Measurements from ENCODE around the gene AGPS.
A peak's percentile ranks its signal among the peaks of the same experiment; 100 is the strongest.

The AGPS gene

DNA sequence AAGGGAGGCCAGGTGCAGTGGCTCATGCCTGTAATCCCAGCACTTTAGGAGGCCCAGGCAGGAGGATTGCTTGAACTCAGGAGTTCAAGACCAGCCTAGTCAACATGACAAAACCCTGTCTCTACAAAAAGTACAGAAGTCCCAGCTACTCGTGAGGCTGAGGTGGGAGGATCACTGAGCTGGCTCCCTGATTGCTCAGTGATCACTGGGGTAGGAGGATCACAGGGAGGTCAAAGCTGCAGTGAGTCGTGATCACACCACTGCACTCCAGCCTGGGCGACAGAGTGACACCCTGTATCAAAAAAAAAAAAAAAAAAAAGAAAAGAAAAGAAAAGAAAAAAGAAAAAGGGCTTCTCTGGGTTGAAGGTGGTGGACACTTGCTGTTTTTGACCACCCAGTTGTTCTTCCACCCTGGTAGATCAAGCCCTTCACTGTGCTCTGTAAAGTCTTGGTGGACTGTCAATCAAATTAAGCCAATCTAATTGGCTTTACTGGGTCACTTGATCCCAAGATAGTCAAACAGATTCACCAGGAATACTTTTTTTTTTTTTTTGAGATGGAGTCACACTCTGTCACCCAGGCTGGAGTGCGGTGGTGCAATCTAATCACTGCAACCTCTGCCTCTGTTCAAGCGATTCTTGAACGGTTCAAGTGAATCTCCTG is 191.6 kb downstream of the AGPS start:
- no peaks in the 10 kb centered on the region for H3K27me3 ChIP-seq (ENCODE audit: insufficient read depth, low read depth, severe bottlenecking)
- H3K36me3 ChIP-seq = no peaks in the 10 kb centered on the region
- H3K27ac ChIP-seq = no peak overlapping the region
- no peak for DNase-seq
- no peak for TF ChIP-seq CTCF (IDR thresholded peaks at IDR 0.05; ENCODE audit: low read depth, low read length)
- no peak overlapping the region for H3K4me3 ChIP-seq (ENCODE audit: low read depth, low read length)
- peaks cover 4% of the 10 kb centered on the region for H3K9me3 ChIP-seq (ENCODE audit: severe bottlenecking)

DNA sequence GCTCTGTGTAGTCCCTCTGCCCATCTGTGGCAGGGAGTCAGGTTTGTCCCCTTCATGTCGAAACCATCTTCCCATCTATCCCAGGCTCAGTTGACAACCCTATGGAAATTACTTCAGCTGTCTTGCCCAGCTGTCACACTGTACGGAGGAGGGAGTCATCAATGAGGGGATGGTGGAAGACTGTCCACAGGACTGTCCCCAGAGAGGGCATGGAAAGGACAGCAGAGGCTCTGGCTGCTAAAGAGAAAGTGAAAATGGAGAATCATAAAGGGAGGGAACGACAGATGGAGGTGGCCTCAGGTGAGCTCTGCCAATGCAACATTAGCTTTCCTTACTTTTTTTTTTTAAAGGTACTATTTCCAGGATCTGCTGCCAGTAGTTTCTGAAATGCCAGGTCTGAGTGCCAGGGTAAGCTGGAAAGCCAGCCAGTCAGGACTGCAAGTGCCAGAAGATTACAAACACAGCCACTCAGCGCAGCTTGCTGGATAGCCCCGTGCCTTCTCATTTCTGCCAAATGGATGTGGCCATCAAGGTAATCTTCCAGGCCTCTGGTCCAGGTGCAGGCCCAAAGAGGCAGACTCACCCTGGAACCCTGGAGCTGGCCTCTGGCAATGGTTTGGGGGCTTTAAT is 192.8 kb downstream of the AGPS start:
- DNase-seq = peak; percentile 11
- no peak overlapping the region for H3K27ac ChIP-seq
- peaks cover 4% of the 10 kb centered on the region for H3K9me3 ChIP-seq (ENCODE audit: severe bottlenecking)
- H3K36me3 ChIP-seq = no peaks in the 10 kb centered on the region
- H3K27me3 ChIP-seq (ENCODE audit: insufficient read depth, low read depth, severe bottlenecking) = no peaks in the 10 kb centered on the region
- TF ChIP-seq CTCF (IDR thresholded peaks at IDR 0.05; ENCODE audit: low read depth, low read length) = no peak
- no peak overlapping the region for H3K4me3 ChIP-seq (ENCODE audit: low read depth, low read length)

- Histone ChIP-seq H3K27me3 (ENCODE audit: insufficient read depth, low read depth, severe bottlenecking) (no peaks in the 10 kb centered on the region), H3K4me3 (ENCODE audit: low read depth, low read length) (no peak overlapping the region), H3K36me3 (no peaks in the 10 kb centered on the region), H3K27ac (no peak overlapping the region), H3K9me3 (ENCODE audit: severe bottlenecking) (peaks cover 4% of the 10 kb centered on the region)
- no peak for DNase-seq
- TF ChIP-seq CTCF (IDR thresholded peaks at IDR 0.05; ENCODE audit: low read depth, low read length) = no peak
Observed at GRCh38 chr2:177586154-177586553, 193.6 kb downstream of the AGPS start.

DNA sequence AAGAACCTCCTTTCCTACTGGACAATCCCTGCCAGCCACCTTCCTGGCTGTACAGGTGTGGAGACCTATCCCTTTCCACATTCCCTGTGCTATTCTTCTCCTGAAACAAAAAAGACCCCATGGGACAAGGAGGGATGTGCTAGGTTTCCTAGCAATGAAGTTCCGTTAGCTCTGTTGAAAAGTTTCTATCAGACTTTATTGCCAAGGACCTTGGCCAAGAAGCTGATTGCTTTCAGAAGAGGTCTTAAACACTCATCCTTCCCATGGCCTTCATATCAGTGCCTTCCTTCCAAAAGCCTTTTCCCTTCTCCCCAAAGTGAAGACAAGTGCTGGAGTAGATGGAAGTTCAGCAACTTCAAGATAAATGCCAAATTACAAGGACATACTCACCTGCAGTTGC is 194.8 kb downstream of the AGPS start:
- Histone ChIP-seq H3K4me3 (ENCODE audit: low read depth, low read length) (no peak overlapping the region), H3K9me3 (ENCODE audit: severe bottlenecking) (no peaks in the 10 kb centered on the region), H3K27me3 (ENCODE audit: insufficient read depth, low read depth, severe bottlenecking) (no peaks in the 10 kb centered on the region), H3K27ac (no peak overlapping the region), H3K36me3 (no peaks in the 10 kb centered on the region)
- TF ChIP-seq CTCF (IDR thresholded peaks at IDR 0.05; ENCODE audit: low read depth, low read length) = no peak
- DNase-seq = no peak

DNA sequence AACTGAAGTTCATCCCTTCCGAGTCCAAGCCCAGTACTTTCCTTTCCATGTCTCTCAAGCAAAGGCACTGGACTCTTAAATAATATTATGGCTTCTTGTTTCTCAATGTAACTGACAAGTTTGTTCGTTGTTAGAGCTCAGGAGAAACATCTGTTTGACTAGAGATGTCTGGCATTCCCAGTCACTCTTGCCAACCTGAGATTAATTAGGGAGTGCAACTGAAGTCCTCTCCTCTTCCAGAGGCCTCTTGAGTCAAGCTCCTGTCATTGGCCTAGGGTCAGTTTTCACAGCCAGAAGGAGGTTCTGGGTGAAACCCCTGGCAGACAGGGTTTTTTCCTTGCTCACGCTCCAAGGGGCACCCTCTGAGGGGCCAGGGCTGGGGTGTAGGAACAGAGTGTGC is 196.1 kb downstream of the AGPS start:
- Histone ChIP-seq H3K9me3 (ENCODE audit: severe bottlenecking) (no peaks in the 10 kb centered on the region), H3K36me3 (no peaks in the 10 kb centered on the region), H3K4me3 (ENCODE audit: low read depth, low read length) (no peak overlapping the region), H3K27ac (no peak overlapping the region), H3K27me3 (ENCODE audit: insufficient read depth, low read depth, severe bottlenecking) (no peaks in the 10 kb centered on the region)
- no peak for TF ChIP-seq CTCF (IDR thresholded peaks at IDR 0.05; ENCODE audit: low read depth, low read length)
- no peak for DNase-seq

DNA sequence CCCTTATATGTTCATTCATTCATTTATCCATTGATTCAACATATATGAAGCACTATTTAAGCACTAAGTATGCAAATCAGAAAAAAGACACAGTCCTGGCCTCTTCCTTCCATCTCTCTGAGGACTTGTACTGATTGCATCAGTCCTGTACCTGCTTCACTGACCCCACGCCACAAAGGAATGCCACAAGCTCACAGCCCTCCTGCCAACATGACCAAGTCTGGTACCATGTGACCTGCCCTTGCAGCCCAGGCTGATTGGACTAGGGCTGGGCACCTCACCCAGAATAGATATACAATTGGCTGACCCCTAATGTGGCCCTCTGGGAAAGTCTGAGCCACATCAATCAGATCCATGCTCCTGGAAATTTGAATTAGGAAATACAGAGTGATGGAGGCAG is 196.6 kb downstream of the AGPS start:
- H3K4me3 ChIP-seq (ENCODE audit: low read depth, low read length) = no peak overlapping the region
- no peak for DNase-seq
- no peaks in the 10 kb centered on the region for H3K9me3 ChIP-seq (ENCODE audit: severe bottlenecking)
- no peak for TF ChIP-seq CTCF (IDR thresholded peaks at IDR 0.05; ENCODE audit: low read depth, low read length)
- H3K36me3 ChIP-seq = no peaks in the 10 kb centered on the region
- H3K27ac ChIP-seq = no peak overlapping the region
- no peaks in the 10 kb centered on the region for H3K27me3 ChIP-seq (ENCODE audit: insufficient read depth, low read depth, severe bottlenecking)
